H1 (cell line): ENCODE data around the gene ALDH3A1. TPM values are rescaled to one million over a fixed set of nuclear protein-coding genes. Genes with fewer than 3 reads are reported as not detected.

ENCODE experiments used
- CTCF ChIA-PET: fragments of 300-600 bp; sonication (Branson Sonifier 250); formaldehyde crosslinking; loops from one replicate; lab custom pipeline; 2021; ENCODE audit not compliant: partially characterized antibody; lab: Charles Lee
- POLR2A ChIA-PET: fragments of 300-600 bp; sonication (Branson Sonifier 250); formaldehyde crosslinking; loops from one replicate; lab custom pipeline; 2021; ENCODE audit warnings: inconsistent platforms; ENCODE audit not compliant: partially characterized antibody; lab: Charles Lee
- DNase-seq, 2 experiments: peaks; one replicate each; pipeline versions ENCODE4 v3.0.0 to v3.0.0-alpha.2; 2010 to 2022; ENCODE audit warnings: low spot score in 2 of 2, low read depth in 1 of 2, mixed read lengths in 1 of 2
- FAIRE-seq: peaks from 2 replicates; lab custom pipeline; 2011; peaks lifted over from hg19 to GRCh38; lab: Jason Lieb, UNC
- H2AFZ ChIP-seq: 2 replicates; pipeline ENCODE4 v1.8.1; 2012; ENCODE audit warnings: low read length, inconsistent platforms
- H2AK5ac ChIP-seq: 2 replicates; pipeline ENCODE4 v1.6.1; 2013; ENCODE audit warnings: low read depth, low read length
- H2BK120ac ChIP-seq: replicated peaks from 2 replicates; pipeline ENCODE3; 2013; ENCODE audit warnings: low read depth, low read length, inconsistent platforms
- H2BK12ac ChIP-seq: 2 replicates; pipeline ENCODE4 v1.6.1; 2013; ENCODE audit warnings: low read depth, low read length
- H2BK15ac ChIP-seq: 2 replicates; pipeline ENCODE4 v1.6.1; 2013; ENCODE audit warnings: low read length
- H2BK20ac ChIP-seq: 2 replicates; pipeline ENCODE4 v1.6.1; 2013; ENCODE audit warnings: low read length
- H2BK5ac ChIP-seq: 2 replicates; pipeline ENCODE4 v1.6.1; 2013; ENCODE audit warnings: low read depth, low read length
- H3K14ac ChIP-seq: 2 replicates; pipeline ENCODE4 v1.6.1; 2013; ENCODE audit warnings: inconsistent platforms; ENCODE audit not compliant: insufficient read length
- H3K18ac ChIP-seq: 2 replicates; pipeline ENCODE4 v1.6.1; 2013; ENCODE audit warnings: low read length; ENCODE audit errors: extremely low read depth
- H3K23ac ChIP-seq: 2 replicates; pipeline ENCODE4 v1.6.1; 2013; ENCODE audit warnings: inconsistent platforms; ENCODE audit not compliant: insufficient read length
- H3K23me2 ChIP-seq: 2 replicates; pipeline ENCODE4 v1.6.1; 2013; ENCODE audit warnings: low read depth, low read length
- H3K27ac ChIP-seq: 2 replicates; pipeline ENCODE4 v1.6.1; 2011; ENCODE audit warnings: low read depth, low read length, inconsistent platforms
- H3K27me3 ChIP-seq, 4 experiments: replicated peaks in 1 of 4; 1 replicate in 1 of 4; 2 replicates in 3 of 4; pipeline versions ENCODE4 v1.6.1 to v1.8.1; 2011 to 2013; ENCODE audit warnings: low read length in 3 of 4, mild to moderate bottlenecking in 3 of 4, inconsistent platforms in 2 of 4, mixed read lengths in 2 of 4, moderate library complexity in 1 of 4; ENCODE audit not compliant: control insufficient read depth in 3 of 4, insufficient read depth in 3 of 4; ENCODE audit errors: extremely low read depth in 1 of 4
- H3K36me3 ChIP-seq, 4 experiments: 2 replicates each; pipeline versions ENCODE4 v1.6.1 to v1.8.1; 2011 to 2013; ENCODE audit warnings: mild to moderate bottlenecking in 4 of 4, low read length in 3 of 4, moderate library complexity in 2 of 4, control low read depth in 1 of 4, inconsistent platforms in 1 of 4; ENCODE audit not compliant: insufficient read depth in 4 of 4, control insufficient read depth in 2 of 4
- H3K4ac ChIP-seq: replicated peaks from 2 replicates; pipeline ENCODE3; 2013; ENCODE audit warnings: low read length, low read depth, mixed read lengths, inconsistent platforms; ENCODE audit not compliant: insufficient read length
- H3K4me1 ChIP-seq, 4 experiments: replicated peaks in 1 of 4; 1 replicate in 1 of 4; 2 replicates in 3 of 4; pipeline versions ENCODE4 v1.6.1 to v1.8.1; 2011 to 2013; ENCODE audit warnings: low read length in 3 of 4, inconsistent platforms in 2 of 4, mixed read lengths in 1 of 4; ENCODE audit not compliant: insufficient read depth in 4 of 4, control insufficient read depth in 3 of 4
- H3K4me2 ChIP-seq, 2 experiments: 2 replicates each; pipeline versions ENCODE4 v1.6.1 to v1.8.1; 2011 to 2013; ENCODE audit warnings: low read depth in 2 of 2, low read length in 2 of 2, control low read depth in 1 of 2, inconsistent platforms in 1 of 2, mild to moderate bottlenecking in 1 of 2; ENCODE audit not compliant: insufficient read depth in 1 of 2
- H3K4me3 ChIP-seq, 4 experiments: fragments of 200-600, 300-600 bp in 1 of 4; sonication (generic), shearing (Covaris generic), sonication (Bioruptor Twin) in 1 of 4; 2 replicates each; pipeline versions ENCODE4 v1.5.1 to v1.8.1; 2011 to 2016; ENCODE audit warnings: low read length in 4 of 4, low read depth in 3 of 4, control low read depth in 2 of 4, inconsistent platforms in 2 of 4, mild to moderate bottlenecking in 2 of 4, mixed read lengths in 1 of 4, moderate library complexity in 1 of 4; ENCODE audit not compliant: insufficient read depth in 2 of 4; ENCODE audit errors: extremely low read depth in 1 of 4
- H3K56ac ChIP-seq: replicated peaks from 2 replicates; pipeline ENCODE3; 2013; ENCODE audit warnings: low read depth, mild to moderate bottlenecking, mixed read lengths, low read length, inconsistent platforms; ENCODE audit not compliant: insufficient read length
- H3K79me1 ChIP-seq: 2 replicates; pipeline ENCODE4 v1.6.1; 2013; ENCODE audit warnings: low read depth, low read length, control low read depth
- H3K79me2 ChIP-seq, 2 experiments: 2 replicates each; pipeline versions ENCODE4 v1.6.1 to v1.8.1; 2012 to 2013; ENCODE audit warnings: low read length in 2 of 2, mild to moderate bottlenecking in 2 of 2, inconsistent platforms in 1 of 2; ENCODE audit not compliant: insufficient read depth in 2 of 2, control insufficient read depth in 1 of 2
- H3K9ac ChIP-seq, 4 experiments: replicated peaks in 1 of 4; 1 replicate in 1 of 4; 2 replicates in 3 of 4; pipeline versions ENCODE4 v1.6.1 to v1.8.1; 2011 to 2013; ENCODE audit warnings: low read depth in 3 of 4, low read length in 3 of 4, control low read depth in 2 of 4, mild to moderate bottlenecking in 2 of 4, moderate library complexity in 2 of 4, inconsistent platforms in 1 of 4; ENCODE audit errors: extremely low read depth in 1 of 4
- H3K9me3 ChIP-seq, 2 experiments: 2 replicates each; pipeline versions ENCODE4 v1.6.1 to v1.8.1; 2012 to 2013; ENCODE audit warnings: mild to moderate bottlenecking in 2 of 2, moderate library complexity in 2 of 2, control low read depth in 1 of 2, inconsistent platforms in 1 of 2, low read depth in 1 of 2, low read length in 1 of 2, mixed read lengths in 1 of 2; ENCODE audit not compliant: insufficient read depth in 2 of 2
- H4K20me1 ChIP-seq, 2 experiments: replicated peaks in 1 of 2; 2 replicates each; pipeline versions ENCODE3 to v1.8.1; 2011 to 2013; ENCODE audit warnings: inconsistent platforms in 2 of 2, low read length in 2 of 2, mild to moderate bottlenecking in 1 of 2; ENCODE audit not compliant: insufficient read depth in 2 of 2, control insufficient read depth in 1 of 2
- H4K5ac ChIP-seq: 2 replicates; pipeline ENCODE4 v1.6.1; 2013; ENCODE audit warnings: low read length, low read depth, mixed read lengths, inconsistent platforms; ENCODE audit not compliant: insufficient read length
- H4K8ac ChIP-seq: 2 replicates; pipeline ENCODE4 v1.8.0; 2013; ENCODE audit warnings: mild to moderate bottlenecking, moderate library complexity, low read length, inconsistent platforms; ENCODE audit not compliant: insufficient read depth; ENCODE audit errors: extremely low read depth
- H4K91ac ChIP-seq: replicated peaks from 2 replicates; pipeline ENCODE3; 2013; ENCODE audit warnings: low read length, mixed read lengths, inconsistent platforms; ENCODE audit not compliant: insufficient read length
- BRCA1 ChIP-seq: IDR thresholded peaks from 2 replicates; pipeline ENCODE4 v1.6.1; 2012; ENCODE audit warnings: low read depth, low read length, improper control_type of control experiment
- CREB1 ChIP-seq: IDR thresholded peaks from 2 replicates; pipeline ENCODE4 v1.6.1; 2012; ENCODE audit warnings: inconsistent platforms
- EGR1 ChIP-seq: IDR thresholded peaks from 2 replicates; pipeline ENCODE4 v1.6.1; 2011; ENCODE audit warnings: low read depth, low read length, borderline replicate concordance
- EP300 ChIP-seq, 2 experiments: IDR thresholded peaks; 1 replicate in 1 of 2; 2 replicates in 1 of 2; pipeline ENCODE4 v1.6.1; 2011 to 2012; ENCODE audit warnings: low read depth in 2 of 2, low read length in 2 of 2, mild to moderate bottlenecking in 2 of 2, borderline replicate concordance in 1 of 2, inconsistent platforms in 1 of 2, moderate library complexity in 1 of 2
- EZH2 ChIP-seq: fragments of 200-600 bp; sonication (generic); IDR thresholded peaks from 2 replicates; pipeline ENCODE4 v1.7.1; 2012; ENCODE audit warnings: low read depth, mild to moderate bottlenecking, moderate library complexity, low read length, inconsistent platforms; ENCODE audit not compliant: severe bottlenecking
- GABPA ChIP-seq: IDR thresholded peaks from 2 replicates; pipeline ENCODE4 v1.6.1; 2011; ENCODE audit warnings: mild to moderate bottlenecking, low read length, moderate library complexity, borderline replicate concordance; ENCODE audit not compliant: insufficient read depth
- JUN ChIP-seq: IDR thresholded peaks from 2 replicates; pipeline ENCODE4 v1.6.1; 2011; ENCODE audit warnings: low read depth, mild to moderate bottlenecking, improper control_type of control experiment, low read length
- KDM4A ChIP-seq: IDR thresholded peaks from one replicate; pipeline ENCODE4 v1.7.1; 2012; ENCODE audit warnings: low read depth, mild to moderate bottlenecking, moderate library complexity, low read length, inconsistent platforms; ENCODE audit not compliant: severe bottlenecking
- KDM5A ChIP-seq: fragments of 200-600 bp; IDR thresholded peaks from 2 replicates; pipeline ENCODE4 v1.7.1; 2012; ENCODE audit warnings: mild to moderate bottlenecking, low read length, inconsistent platforms, mixed read lengths
- SIX5 ChIP-seq: IDR thresholded peaks from 2 replicates; pipeline ENCODE4 v1.6.1; 2011; ENCODE audit warnings: mild to moderate bottlenecking, low read depth, low read length
- SUZ12 ChIP-seq: fragments of 200-600 bp; sonication (generic); IDR thresholded peaks from 2 replicates; pipeline ENCODE4 v1.6.1; 2012; ENCODE audit warnings: mild to moderate bottlenecking, inconsistent platforms, low read length, moderate library complexity, mixed read lengths
- TBP ChIP-seq: IDR thresholded peaks from 2 replicates; pipeline ENCODE4 v1.6.1; 2011; ENCODE audit warnings: low read depth, low read length, improper control_type of control experiment
- YY1 ChIP-seq: IDR thresholded peaks from 2 replicates; pipeline ENCODE4 v1.6.1; 2011; ENCODE audit warnings: low read depth, mild to moderate bottlenecking, low read length
- WGBS, 2 experiments: shearing (Covaris generic) in 1 of 2; methylation state at CpG; one replicate each; pipeline versions ENCODE4 v1.1.6 to v1.1.7; 2013 to 2015; ENCODE audit warnings: low lambda C conversion rate in 2 of 2, mixed read lengths in 2 of 2, inconsistent platforms in 1 of 2, low coverage in 1 of 2, missing lambda C conversion rate in 1 of 2; ENCODE audit not compliant: insufficient replicate concordance in 2 of 2, insufficient coverage in 1 of 2, insufficient read length in 1 of 2; ENCODE audit errors: extremely low coverage in 1 of 2, missing lambda C conversion rate in 1 of 2; 5-methylcytosine and 5-hydroxymethylcytosine counted together
- polyA plus RNA-seq, 7 experiments: library from polyadenylated mRNA; depleted of rRNA in 3 of 7; stranded (reverse) in 5 of 7; unstranded in 2 of 7; fragments of >200 nt in 5 of 7; fragments of 200-250 nt in 2 of 7; gene quantifications; 1 replicate in 5 of 7; 2 replicates in 1 of 7; 4 replicates in 1 of 7; pipeline versions ENCODE4 v1.2.1 to v1.2.3, GENCODE V29; 2011 to 2013; ENCODE audit warnings: missing spikeins in 2 of 7, mixed read lengths in 2 of 7
- total RNA-seq: library from RNA; stranded (reverse); fragmentation: NEBNext Ultra II Directional; extraction: Animal tissue kit (Norgen Biotek cat#: 25700); gene quantifications from 2 replicates; pipeline ENCODE4 v1.2.1, GENCODE V29; 2021
- TF ChIP-seq, protein P1 (sequence below): IDR thresholded peaks from 2 replicates; pipeline ENCODE4 v1.6.1; 2011; ENCODE audit warnings: low read depth, mild to moderate bottlenecking, low read length; ENCODE audit not compliant: insufficient read depth

The ALDH3A1 gene
- total and polyA plus RNA-seq, 2 of the 8 experiments (the other 6 are each of a cell fraction or from before 2014, with no cell fraction given), result 0.37 to 1.4 TPM

- Histone ChIP-seq H3K23me2 (no peaks in the 10 kb centered on the region), H3K23ac (no peak overlapping the region), H2AFZ (no peak overlapping the region), H3K4me1 (peaks cover 9 to 31% (median 20%) of the 10 kb centered on the region in 4 experiments), H3K4me2 (no peak overlapping the region), H3K9ac (no peak overlapping the region), H3K79me2 (no peaks in the 10 kb centered on the region), H4K5ac (no peak overlapping the region), H3K14ac (no peak overlapping the region), H3K79me1 (no peaks in the 10 kb centered on the region), H3K27me3 (no peaks in the 10 kb centered on the region), H4K20me1 (no peaks in the 10 kb centered on the region), H3K27ac (no peak overlapping the region), H2BK5ac (no peak overlapping the region), H3K18ac (peak overlapping the region; percentile 32), H3K4me3 (no peak overlapping the region), H2BK15ac (no peak overlapping the region), H3K36me3 (no peaks in the 10 kb centered on the region), H4K91ac (no peak overlapping the region), H3K9me3 (no peaks in the 10 kb centered on the region), H2BK20ac (0 out of 2 replicates have a peak overlapping the region, but pooled peaks have one; percentile 10), H3K56ac (no peak overlapping the region), H2AK5ac (no peak overlapping the region), H2BK120ac (no peak overlapping the region), H4K8ac (no peak overlapping the region), H3K4ac (no peak overlapping the region), H2BK12ac (0 out of 2 replicates have a peak overlapping the region, but pooled peaks have one; percentile 60)
- CTCF ChIA-PET, result interaction anchor here (0.7 to 1.2 kb wide), 3 partner anchors 9 to 61 kb away, joined by 3 to 4 read pairs (median 3); no protein-coding TSS in a partner anchor
- POLR2A ChIA-PET, result interaction anchor here (1.3 kb wide), 1 partner anchor 53 kb away, joined by 3 read pairs; no protein-coding TSS in a partner anchor
- 88% methylated on average over 6 of the region's 13 CpGs; no CpG with 5 or more reads in 1 of the 2 experiments for WGBS, 2 experiments
- no peak for DNase-seq
- FAIRE-seq, result no peak
- TF ChIP-seq YY1 (no peak), CREB1 (no peak), SUZ12 (no peak), TBP (no peak), EZH2 (no peak), KDM4A (no peak), GABPA (no peak), JUN (no peak), EP300 (IDR thresholded peaks at IDR 0.05; ENCODE audit: borderline replicate concordance in 1 of 2, low read depth in 2 of 2, low read length in 2 of 2) (no peak), SIX5 (no peak), BRCA1 (no peak), KDM5A (no peak), EGR1 (no peak)
- TF ChIP-seq, protein P1, sequence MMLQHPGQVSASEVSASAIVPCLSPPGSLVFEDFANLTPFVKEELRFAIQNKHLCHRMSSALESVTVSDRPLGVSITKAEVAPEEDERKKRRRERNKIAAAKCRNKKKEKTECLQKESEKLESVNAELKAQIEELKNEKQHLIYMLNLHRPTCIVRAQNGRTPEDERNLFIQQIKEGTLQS, result no peak
Observed at GRCh38 chr17:19705201-19705600, 42.9 kb downstream of the ALDH3A1 start.
